Right ventricle myocardium inferior (tissue), 1 donor: ENCODE data around the gene FAM13A. TPM values are rescaled to one million over a fixed set of nuclear protein-coding genes. Genes with fewer than 3 reads are reported as not detected.

Experiments
- ATAC-seq: fragments of 200-7000 bp; cut with Tn5 transposase; one replicate; pipeline ENCODE4 v1.9.1; 2020; ENCODE audit warnings: mild to moderate bottlenecking, moderate library complexity
- DNase-seq: peaks from one replicate; pipeline ENCODE4 v3.0.0; 2021; ENCODE audit errors: missing footprints
- intact Hi-C: fragments of 100-400 bp; cut with DNase I; formaldehyde crosslinking; loops from one replicate; pipeline ENCODE4 v1.11.0; 2022
- total RNA-seq: library from RNA; stranded (reverse); fragmentation: NEBNext Ultra II Directional; extraction: Animal tissue kit (Norgen Biotek cat#: 25700); gene quantifications from one replicate; pipeline ENCODE4 v1.2.1, GENCODE V29; 2021
- donor health status: DM: no; HTN: yes; CAD: no; lungs with severe emphysema.

Gene FAM13A
- total RNA-seq, 1 donor from 2014 or later: 17.3 TPM

DNA sequence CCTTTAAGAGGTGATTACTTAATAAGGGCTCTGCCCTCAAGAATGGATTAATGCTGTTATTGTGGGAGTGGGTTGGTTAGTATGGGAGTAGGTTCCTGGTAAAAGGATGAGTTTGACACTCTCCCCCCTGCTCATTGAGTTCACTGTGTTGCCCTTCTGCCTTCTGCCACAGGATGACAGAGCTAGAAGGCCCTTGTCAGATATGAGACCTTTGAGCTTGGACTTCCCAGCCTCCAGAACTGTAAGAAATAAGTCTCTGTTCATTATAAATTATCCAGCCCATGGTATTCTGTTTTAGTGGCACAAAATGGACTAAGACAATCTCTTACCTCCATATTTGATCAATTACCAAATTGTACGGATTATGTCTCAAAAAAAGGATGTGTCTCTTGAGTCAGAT lies 245.1 kb downstream of the FAM13A start:
- ATAC-seq (no peak), DNase-seq (no peak)
- intact Hi-C loops: no loop called here

DNA sequence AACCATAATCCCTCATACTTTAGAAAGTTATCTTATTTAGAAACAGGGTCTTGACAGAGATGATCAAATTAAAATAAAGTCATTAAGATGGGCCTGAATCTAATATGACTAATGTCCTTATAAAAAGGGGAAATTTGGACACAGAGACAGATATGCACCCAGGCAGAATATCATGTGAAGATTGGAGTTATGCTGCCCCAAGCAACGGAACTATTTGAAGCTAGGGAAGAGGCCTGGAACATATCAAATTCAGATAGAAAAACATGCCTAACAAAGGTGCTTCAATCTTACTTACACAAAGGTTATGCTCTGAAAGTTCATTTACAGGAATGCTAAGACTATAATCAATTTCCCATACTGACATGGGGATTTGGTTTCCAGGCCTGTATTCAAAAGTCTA lies 246.7 kb downstream of the FAM13A start:
- no peak for DNase-seq
- intact Hi-C loops: no loop called here
- ATAC-seq: no peak

DNA sequence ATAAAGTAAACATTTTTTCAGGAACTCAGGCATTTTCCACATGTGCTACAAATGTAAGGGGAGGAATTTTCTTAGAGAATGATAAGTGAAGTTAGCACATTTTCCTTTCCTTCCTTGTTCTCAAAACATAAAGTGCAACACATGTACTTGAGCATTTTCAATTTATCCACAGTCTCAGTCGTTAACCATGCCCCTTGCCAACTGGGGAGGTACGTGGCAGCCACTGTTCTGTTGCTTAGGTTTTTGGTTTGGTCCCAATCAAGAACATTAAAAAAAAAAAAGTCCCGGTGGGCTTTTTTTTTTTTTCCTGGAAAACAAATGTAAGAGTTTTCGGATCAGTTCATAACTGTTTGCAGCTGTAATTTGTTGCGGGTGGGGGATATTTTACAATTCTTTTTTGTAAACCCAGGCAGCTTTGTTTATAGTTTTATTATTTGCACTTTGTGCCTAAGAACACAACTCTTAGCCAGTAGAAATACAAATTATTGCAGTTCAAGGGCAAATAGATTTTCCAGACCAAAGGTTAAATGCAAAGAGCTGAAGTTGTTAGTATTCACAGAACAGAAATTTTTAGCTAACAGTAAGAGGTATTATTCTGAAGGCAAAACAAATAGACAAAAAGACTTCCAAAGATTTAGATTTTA lies 247.3 kb downstream of the FAM13A start:
- ATAC-seq (peak; percentile 64), DNase-seq (no peak)
- intact Hi-C loops: no loop called here

DNA sequence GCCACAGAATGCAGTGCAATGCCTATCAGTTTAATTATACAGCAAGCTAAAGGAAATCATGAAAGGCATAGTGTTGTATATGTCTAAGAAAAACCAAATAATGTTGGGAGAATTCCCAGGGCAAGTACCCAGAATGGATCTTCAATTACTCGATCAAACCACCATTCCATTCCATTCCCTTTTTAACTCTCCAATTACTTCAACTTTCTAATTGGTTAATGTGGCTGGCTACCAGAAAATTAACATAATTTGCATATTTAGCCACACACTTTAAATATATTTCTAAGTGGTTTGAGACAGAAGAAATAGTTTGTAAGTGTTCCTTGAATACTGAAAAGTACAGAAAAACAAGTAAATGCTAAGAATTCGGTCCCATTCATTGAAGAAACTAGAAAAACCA lies 247.9 kb downstream of the FAM13A start:
- no peak for DNase-seq
- no peak for ATAC-seq
- intact Hi-C loops: no loop called here

DNA sequence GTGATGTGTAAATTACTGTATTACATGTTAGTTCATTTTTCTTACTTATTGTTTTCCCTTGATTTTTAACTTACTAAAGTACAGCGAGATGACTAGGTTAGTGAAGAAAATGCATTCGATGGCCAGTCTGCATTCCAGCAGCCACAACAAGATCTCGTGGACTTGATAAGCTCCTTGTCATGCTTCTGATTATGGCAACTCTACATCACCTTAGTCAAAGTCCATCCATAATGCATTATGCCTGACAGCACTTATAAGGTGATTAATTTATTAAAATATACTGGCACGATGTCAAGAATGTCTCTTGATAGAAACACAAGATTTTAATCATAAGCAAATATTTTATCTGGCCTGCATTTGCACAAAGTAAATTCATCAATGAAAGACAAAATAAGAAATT lies 249.5 kb downstream of the FAM13A start:
- no peak for DNase-seq
- intact Hi-C loops: no loop called here
- ATAC-seq: no peak

DNA sequence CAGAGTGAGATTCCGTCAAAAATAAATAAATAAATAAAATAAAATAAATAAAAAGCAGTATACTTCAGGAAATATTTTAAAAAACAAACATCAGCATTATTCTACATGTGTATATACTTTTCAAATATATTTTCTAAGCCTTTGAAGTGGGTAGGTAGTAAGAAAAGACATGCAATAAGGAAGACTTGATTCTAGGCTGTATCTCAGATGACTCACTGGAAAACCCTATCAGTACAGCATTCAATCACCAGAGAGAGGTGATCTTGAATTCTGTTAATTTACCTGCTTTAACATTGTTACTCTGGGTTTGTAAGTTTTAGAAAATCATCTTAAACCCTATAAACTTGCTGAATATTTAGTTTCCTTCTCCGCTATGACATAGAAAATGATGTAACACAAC lies 252.8 kb downstream of the FAM13A start:
- ATAC-seq (no peak), DNase-seq (no peak)
- intact Hi-C loops: no loop called here

DNA sequence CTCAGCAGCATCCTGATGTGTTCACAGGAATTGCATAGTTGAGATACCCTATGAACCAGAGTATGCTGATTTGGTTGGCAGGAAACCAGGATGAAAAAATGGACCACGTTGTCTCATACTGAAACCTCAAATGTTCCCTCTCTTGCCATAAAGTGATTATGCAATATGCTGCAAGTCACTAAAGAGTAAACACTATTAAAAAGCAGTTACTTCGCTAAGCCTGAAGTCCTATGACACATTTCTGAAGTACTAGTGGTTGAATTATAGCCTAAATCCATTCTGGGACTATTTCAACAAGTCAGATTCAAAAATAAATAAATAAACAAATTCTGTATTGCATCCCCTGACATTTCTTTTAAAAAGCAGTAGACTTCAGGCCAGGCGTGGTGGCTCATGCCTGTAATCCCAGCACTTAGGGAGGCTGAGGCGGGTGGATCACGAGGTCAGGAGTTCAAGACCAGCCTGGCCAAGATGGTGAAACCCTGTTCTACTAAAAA lies 253.3 kb downstream of the FAM13A start:
- DNase-seq (no peak), ATAC-seq (peak; percentile 85)
- intact Hi-C loops: no loop called here

DNA sequence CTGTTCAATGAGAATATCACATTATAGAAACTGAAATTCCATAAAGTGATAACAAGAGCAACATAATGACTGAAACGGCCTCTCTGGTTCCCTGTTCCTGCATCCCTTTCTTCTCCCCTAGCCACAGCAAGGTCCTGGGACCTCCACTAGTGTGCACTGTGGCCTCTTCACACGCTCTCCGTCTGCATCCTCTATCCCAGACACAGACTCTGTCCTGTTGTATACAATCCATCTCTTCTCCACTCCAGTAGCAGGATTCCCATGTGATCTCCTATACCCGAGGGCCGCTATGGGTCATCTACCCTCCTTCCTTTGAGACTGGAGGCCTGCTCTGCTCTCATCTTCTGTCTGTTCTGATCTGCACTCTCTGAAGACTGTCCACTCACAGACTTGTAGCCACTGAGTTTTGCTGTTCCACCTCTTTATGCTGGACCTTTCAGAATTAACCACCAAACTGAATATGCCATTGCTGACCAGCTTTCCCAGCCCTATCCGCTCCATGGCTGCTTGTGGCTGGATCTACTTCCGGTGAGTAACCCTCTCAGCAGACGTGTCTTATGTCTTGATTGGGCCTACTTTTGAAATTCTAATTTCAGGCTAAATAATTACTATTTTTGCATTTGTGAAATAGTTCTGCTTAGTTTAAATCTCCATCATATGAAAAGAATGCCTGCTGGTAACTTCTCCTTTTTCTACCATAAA lies 254.2 kb downstream of the FAM13A start:
- DNase-seq (no peak), ATAC-seq (no peak)
- intact Hi-C loops: no loop called here

DNA sequence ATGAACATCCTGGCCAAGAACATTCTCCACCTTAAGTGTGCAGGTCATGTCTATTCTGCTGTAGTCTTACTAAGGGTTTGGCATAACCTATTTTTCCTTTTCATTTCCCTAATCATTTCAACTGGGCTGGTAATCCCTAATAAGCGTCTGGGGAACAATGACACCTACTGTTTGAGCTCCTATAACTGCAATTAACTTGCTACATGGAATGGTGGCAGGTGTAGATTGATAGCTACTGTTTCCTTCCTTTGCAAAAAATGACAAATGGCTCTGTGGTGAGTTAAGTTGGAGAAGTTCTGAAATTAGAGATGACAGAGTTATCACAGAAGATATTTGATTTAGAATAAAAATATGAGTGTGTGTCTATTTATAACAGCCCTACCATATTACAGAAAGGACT lies 254.8 kb downstream of the FAM13A start:
- intact Hi-C loops: no loop called here
- no peak for ATAC-seq
- DNase-seq: no peak

DNA sequence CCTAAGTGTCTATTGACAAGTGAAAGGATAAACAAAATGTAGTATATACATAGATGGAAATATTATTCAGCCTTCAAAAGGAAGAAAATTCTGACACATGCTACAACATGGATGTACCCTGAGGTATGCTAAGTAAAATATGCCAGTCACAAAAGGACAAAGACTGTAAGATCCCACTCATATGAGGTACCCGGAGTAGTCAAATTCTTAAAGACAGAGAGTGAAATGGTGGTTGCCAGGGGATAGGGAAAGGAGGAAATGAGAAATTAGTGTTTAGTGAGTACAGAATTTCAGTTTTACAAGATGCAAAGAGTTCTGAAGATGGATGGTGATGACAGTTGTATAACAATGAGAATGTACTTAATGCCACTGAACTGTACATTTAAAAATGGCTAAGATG lies 257.1 kb downstream of the FAM13A start:
- intact Hi-C loops: no loop called here
- DNase-seq (no peak), ATAC-seq (no peak)

DNA sequence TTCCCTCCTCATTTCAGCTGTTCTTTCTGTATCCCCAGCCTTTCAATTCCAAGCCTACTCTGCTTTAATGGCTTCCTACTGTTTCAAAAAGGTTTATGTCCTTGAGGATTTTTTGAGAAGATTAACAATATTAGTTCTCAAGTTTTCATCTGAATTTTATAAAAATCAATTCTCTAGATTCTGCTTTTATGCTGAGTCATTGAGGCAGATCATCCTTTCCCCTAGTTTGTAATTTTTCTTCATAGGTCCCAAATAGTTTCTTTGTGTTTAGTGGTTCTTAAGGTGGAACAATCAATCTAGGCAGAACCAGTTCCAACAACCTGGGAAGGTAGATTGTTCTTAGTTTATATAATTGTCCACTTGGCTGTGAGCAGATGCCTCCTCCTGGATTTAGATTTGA lies 259.3 kb downstream of the FAM13A start:
- intact Hi-C loops: no loop called here
- DNase-seq: no peak
- ATAC-seq: no peak

DNA sequence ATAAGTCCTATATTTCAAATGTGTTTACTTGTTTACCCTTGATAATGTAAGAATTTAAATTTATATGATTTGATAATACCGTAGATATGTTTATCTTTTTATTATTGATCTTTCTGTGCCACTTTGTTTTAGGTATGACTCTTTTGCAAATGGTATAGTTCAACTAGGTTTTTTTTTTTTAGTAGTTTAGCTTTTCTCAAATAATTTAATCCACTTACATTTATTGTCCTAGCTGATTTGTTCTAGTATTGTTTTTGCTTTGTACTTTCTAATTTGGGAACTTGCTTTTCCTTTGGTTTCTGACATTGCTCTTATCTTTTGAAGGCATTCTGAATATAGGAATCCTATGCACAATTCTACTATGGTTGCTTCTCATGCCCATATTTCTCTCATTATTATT lies 260.4 kb downstream of the FAM13A start:
- intact Hi-C loops: no loop called here
- no peak for ATAC-seq
- no peak for DNase-seq

DNA sequence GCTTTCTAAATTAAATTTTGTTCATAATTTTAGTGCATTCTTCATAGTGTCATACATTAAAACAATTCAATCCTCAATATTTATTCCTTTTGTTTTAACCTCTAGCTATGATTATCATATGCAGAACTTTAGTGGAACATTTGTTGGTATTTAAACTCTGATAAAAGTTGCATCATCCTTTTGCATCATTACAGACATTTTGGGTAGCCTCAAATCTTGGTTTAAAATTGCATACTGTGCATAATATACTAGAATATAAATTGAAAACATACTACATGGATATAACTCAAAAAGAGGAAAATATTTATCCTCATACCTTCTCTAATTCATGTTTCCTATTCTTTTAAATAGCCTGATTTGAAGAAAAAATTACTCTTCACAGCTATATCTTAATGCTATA lies 262.0 kb downstream of the FAM13A start:
- intact Hi-C loops: loop anchor here (5.0 kb wide), 1 partner anchor 88 kb away; no protein-coding TSS in a partner anchor
- DNase-seq (no peak), ATAC-seq (no peak)

DNA sequence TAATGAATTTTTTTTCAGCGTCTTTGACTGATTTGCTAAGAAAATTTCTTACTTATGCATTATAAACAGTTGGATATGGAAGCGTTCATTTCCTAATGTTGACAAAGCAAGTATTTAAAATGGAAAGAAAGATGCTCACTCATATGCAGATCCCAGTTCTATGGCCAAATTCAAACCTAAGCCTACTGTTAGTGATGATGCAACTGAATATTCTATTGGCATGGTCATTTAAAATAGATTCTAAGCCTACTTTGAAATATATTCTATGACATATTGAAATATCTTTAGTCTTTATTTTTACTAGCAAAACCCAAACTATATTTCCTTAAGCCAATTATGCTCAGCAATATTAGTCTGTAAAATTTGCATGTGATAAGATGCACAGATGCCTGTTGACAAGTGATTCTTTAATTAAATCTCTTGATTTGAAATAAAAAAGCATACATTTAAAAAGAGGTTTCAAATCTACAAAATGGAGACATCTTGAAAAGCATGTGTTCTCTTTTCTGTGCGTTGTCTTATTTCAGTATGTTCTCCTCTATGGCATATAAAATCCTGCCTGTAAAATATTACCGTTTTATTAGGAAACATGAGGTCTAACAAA lies 262.8 kb downstream of the FAM13A start:
- DNase-seq: no peak
- intact Hi-C loops: loop anchor here (5.0 kb wide), 1 partner anchor 87 kb away; no protein-coding TSS in a partner anchor
- no peak for ATAC-seq

DNA sequence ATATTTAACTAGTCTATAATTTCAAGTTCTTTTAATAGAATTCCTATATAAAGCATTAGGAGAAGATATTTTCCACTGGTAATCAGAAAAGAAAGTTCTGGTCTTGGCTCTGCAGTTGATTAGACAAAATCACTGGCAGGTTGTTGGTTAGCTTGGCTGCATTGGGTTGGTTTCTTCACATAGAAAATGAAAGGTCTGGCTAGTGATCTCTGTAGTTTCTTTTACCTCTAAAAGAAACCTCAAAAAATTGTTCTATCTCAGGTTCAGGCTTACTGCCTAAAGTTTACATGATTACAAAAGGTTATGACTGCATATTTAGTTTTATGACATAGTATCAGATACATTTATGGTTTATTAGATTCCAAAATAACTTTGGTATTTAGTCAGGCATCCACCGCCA lies 263.5 kb downstream of the FAM13A start:
- no peak for DNase-seq
- intact Hi-C loops: loop anchor here (5.0 kb wide), 1 partner anchor 86 kb away; no protein-coding TSS in a partner anchor
- no peak for ATAC-seq

DNA sequence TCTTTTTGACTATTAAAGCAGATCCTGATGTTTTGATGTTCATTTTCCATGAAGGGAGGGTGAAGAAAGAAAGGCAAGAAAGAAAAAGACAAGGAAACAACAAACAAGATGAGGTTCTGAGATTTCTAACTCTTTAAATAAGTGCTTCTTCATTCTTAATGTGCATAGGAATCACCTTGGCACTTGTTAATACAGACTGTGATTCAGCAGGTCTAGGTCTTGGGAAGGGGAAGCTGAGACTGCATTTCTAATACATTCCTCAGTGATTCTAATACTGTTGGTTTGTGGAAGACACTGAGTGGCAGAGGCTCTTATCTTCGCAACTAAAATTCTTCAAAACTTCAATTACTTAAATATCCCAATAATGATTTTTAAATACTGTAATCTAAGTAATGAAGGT lies 264.2 kb downstream of the FAM13A start:
- ATAC-seq: no peak
- intact Hi-C loops: loop anchor here (5.0 kb wide), 1 partner anchor 86 kb away; no protein-coding TSS in a partner anchor
- no peak for DNase-seq

DNA sequence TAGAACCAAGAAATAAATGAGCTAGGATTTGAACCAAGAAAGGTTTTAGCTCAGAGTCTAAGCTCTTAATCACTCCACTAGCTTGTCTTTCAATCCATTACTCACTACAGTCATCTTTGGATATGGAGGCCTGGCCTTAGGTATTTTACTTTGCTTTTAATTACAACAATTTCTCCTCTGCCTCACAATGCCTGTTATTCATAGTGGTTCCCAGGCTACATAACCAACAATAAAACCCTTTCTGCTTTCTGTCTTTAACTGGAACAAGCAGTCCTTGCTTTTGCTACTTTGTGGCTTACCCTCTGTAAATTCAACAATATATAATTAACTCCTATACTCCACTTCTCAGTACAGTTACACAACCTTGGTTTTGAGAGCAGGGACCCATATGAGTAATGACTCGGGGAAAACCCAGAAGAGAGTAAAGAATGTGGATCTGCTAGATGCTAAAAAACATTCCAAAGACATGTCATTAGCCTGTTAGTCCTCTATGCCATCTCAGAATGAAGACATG lies 264.7 kb downstream of the FAM13A start:
- DNase-seq (no peak), ATAC-seq (no peak)
- intact Hi-C loops: loop anchor here (5.0 kb wide), 1 partner anchor 85 kb away; no protein-coding TSS in a partner anchor

DNA sequence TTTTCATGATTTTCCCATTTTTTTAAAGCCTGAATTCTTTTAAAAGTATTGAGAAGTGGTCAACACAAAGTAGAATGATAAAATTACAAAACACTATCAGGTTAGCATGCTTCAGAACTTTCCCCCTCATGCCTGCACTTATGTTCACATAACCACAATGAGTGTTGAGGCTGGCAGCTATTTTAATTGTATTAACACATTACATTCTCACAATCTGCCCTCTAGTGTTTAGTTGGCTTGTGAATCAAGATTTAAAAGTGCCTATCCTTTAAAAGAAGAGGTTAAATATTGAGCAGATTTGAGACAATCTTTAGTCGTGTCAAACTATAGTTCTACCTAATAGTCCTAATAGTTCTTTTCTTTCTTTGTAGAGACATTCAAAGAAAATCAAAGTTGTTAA lies 265.7 kb downstream of the FAM13A start:
- ATAC-seq (no peak), DNase-seq (no peak)
- intact Hi-C loops: loop anchor here (5.0 kb wide), 1 partner anchor 84 kb away; no protein-coding TSS in a partner anchor

DNA sequence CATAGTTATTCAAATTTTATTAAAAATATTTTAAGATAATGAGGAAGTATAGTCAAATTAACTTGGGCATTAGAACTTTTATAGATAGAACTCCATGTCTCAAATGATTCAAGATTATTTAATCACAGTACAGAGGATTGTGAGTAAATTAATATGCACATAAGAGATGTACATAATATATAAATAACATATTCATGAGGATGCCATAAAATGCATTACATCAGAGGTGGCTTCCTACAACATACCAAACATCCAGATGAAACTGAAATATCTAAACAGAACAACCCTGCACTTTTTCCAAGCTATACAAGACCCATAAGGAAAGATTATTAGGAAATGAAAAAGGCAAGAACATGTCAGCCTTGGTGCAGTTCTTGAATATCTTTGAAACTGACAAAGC lies 268.1 kb downstream of the FAM13A start:
- DNase-seq: no peak
- ATAC-seq: no peak
- intact Hi-C loops: no loop called here

DNA sequence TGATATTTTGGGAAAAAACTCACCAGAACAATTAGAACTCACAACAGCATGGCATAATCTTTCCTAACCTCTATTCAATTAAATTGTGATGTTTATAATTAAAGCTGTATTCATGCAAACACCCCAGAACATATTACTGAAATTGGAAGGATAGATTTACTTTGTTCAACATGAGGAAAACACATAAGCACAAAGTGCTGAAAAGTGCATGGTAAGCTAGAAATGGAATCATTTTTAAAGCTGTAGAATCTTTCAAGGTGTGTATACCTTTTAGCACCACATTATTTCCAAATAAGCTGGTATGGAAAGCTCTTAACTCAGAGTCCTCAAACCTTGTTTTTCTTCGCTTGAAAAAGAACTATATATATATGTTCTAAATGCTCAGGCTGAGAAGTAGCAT lies 268.6 kb downstream of the FAM13A start:
- intact Hi-C loops: no loop called here
- no peak for DNase-seq
- no peak for ATAC-seq
